ENCODE measurements around the gene ELL3.
A peak's percentile ranks its signal among the peaks of the same experiment; 100 is the strongest.

ELL3 gene

GRCh38 chr15:43799209-43799944 is 22.6 kb upstream of the ELL3 start:
- Mint-ChIP-seq H3K4me1 (peaks cover 54% of the 10 kb centered on the region), H3K36me3 (ENCODE audit: low read depth) (peaks cover 64% of the 10 kb centered on the region), H3K27ac (peak overlapping the region; percentile 89 to 97 (median 96)), H3K4me3 (peak overlapping the region; percentile 99 to 100 (median 99)), H3K27me3 (ENCODE audit: low read depth) (no peaks in the 10 kb centered on the region), H3K9me3 (no peaks in the 10 kb centered on the region)
- TF ChIP-seq CTCF (IDR thresholded peaks at IDR 0.05; ENCODE audit: unreplicated experiment in 3 of 3): no peak

GRCh38 chr15:43796566-43796965 is 19.8 kb upstream of the ELL3 start:
- Mint-ChIP-seq H3K27me3 (ENCODE audit: low read depth) (no peaks in the 10 kb centered on the region), H3K27ac (peak overlapping the region; percentile 24 to 45 (median 27)), H3K4me3 (peak overlapping the region in 2 of 3 experiments; percentile 96 to 99), H3K4me1 (peaks cover 62% of the 10 kb centered on the region), H3K36me3 (ENCODE audit: low read depth) (peaks cover 71% of the 10 kb centered on the region), H3K9me3 (no peaks in the 10 kb centered on the region)
- TF ChIP-seq CTCF (IDR thresholded peaks at IDR 0.05; ENCODE audit: unreplicated experiment in 3 of 3): no peak

- Mint-ChIP-seq H3K4me1 (peaks cover 56% of the 10 kb centered on the region), H3K36me3 (ENCODE audit: low read depth) (peaks cover 65% of the 10 kb centered on the region), H3K27me3 (ENCODE audit: low read depth) (no peaks in the 10 kb centered on the region), H3K9me3 (no peaks in the 10 kb centered on the region), H3K27ac (peak overlapping the region in 2 of 3 experiments; percentile 24 to 48), H3K4me3 (peak overlapping the region; percentile 96 to 99 (median 99))
- TF ChIP-seq CTCF (IDR thresholded peaks at IDR 0.05; ENCODE audit: unreplicated experiment in 3 of 3): no peak
These were observed 19.2 kb upstream of the ELL3 start for GRCh38 chr15:43795997-43796396.

GRCh38 chr15:43795197-43795596 is 18.4 kb upstream of the ELL3 start:
- Mint-ChIP-seq H3K36me3 (ENCODE audit: low read depth) (peaks cover 59% of the 10 kb centered on the region), H3K27me3 (ENCODE audit: low read depth) (no peaks in the 10 kb centered on the region), H3K9me3 (no peaks in the 10 kb centered on the region), H3K4me1 (peaks cover 50% of the 10 kb centered on the region), H3K4me3 (peak overlapping the region; percentile 96 to 99 (median 99)), H3K27ac (peak overlapping the region; percentile 48 to 96 (median 63))
- no peak for TF ChIP-seq CTCF (IDR thresholded peaks at IDR 0.05; ENCODE audit: unreplicated experiment in 3 of 3)

- H3K4me3 Mint-ChIP-seq: peak overlapping the region; percentile 96 to 99 (median 99)
- peak overlapping the region; percentile 63 to 97 (median 96) for H3K27ac Mint-ChIP-seq
- peaks cover 47% of the 10 kb centered on the region for H3K4me1 Mint-ChIP-seq
- peaks cover 52% of the 10 kb centered on the region for H3K36me3 Mint-ChIP-seq (ENCODE audit: low read depth)
- no peak for TF ChIP-seq CTCF (IDR thresholded peaks at IDR 0.05; ENCODE audit: unreplicated experiment in 3 of 3)
- no peaks in the 10 kb centered on the region for H3K27me3 Mint-ChIP-seq (ENCODE audit: low read depth)
- H3K9me3 Mint-ChIP-seq: no peaks in the 10 kb centered on the region
These were observed 17.7 kb upstream of the ELL3 start for GRCh38 chr15:43794269-43795037.

All from nephron (organoid).